Bladder microvascular endothelial cell (primary cell): ENCODE data around the gene KCNA5. TPM values are rescaled to one million over a fixed set of nuclear protein-coding genes. Genes with fewer than 3 reads are reported as not detected.

Experiments
- total RNA-seq: library from RNA; depleted of rRNA; stranded (reverse); fragments of >200 nt; gene quantifications from 2 replicates; pipeline ENCODE4 v1.2.3, GENCODE V29; 2014

Gene KCNA5
- not detected in 2 replicates for total RNA-seq

GRCh38 chr12:5043589-5044419 lies at the start of gene KCNA5:
Gene KCNA5, plus strand, starts transcription at chr12:5043879. Its CDS starts 269 bp downstream, at chr12:5044148.

Other genes starting within 250 kb of the KCNA5 start
- not detected in 2 replicates for gene KCNA1, start 134.0 kb upstream of the KCNA5 start, total RNA-seq